Nucleus accumbens (tissue), 56 donors: Measurements from ENCODE around the gene DHH.

Experiments used
- DNase-seq, 56 donors: peaks; one replicate each; lab custom pipeline; 2025; lab: John Stamatoyannopoulos, UW

The DHH gene

GRCh38 chr12:49037111-49037946 lies 57.3 kb downstream of the DHH start:
- no peak for DNase-seq
